Endothelial cell of umbilical vein (primary cell): ENCODE results near the gene PRM3. TPM values are rescaled to one million over a fixed set of nuclear protein-coding genes. Genes with fewer than 3 reads are reported as not detected.

Experiments
- BruUV-seq: library from RNA; stranded (reverse); fragments of 400-500 nt; replicated peaks from 2 replicates; lab custom pipeline; 2021; lab: Mats Ljungman, UMichigan
- CTCF ChIA-PET: fragments of 300-600, 350-600 bp; sonication (Branson Sonifier 250); formaldehyde crosslinking; loops from one replicate; lab custom pipeline; 2021; ENCODE audit warnings: antibody characterized with exemption, inconsistent platforms; lab: Charles Lee
- POLR2A ChIA-PET: fragments of 300-600, 350-600 bp; sonication (Branson Sonifier 250); formaldehyde crosslinking; loops from one replicate; lab custom pipeline; 2021; ENCODE audit warnings: antibody characterized with exemption, inconsistent platforms; lab: Charles Lee
- DNase-seq: peaks from one replicate; pipeline ENCODE4 v3.0.0-alpha.2; 2011; ENCODE audit warnings: low read depth, low spot score
- FAIRE-seq: peaks from 2 replicates; lab custom pipeline; 2011; peaks lifted over from hg19 to GRCh38; lab: Jason Lieb, UNC
- H2AFZ ChIP-seq: 2 replicates; pipeline ENCODE4 v1.6.0; 2012; ENCODE audit warnings: low read depth, low read length, control low read depth, inconsistent platforms
- H3K27ac ChIP-seq: 2 replicates; pipeline ENCODE4 v1.5.1; 2011; ENCODE audit warnings: low read depth, mild to moderate bottlenecking, control low read depth, low read length, moderate library complexity; ENCODE audit not compliant: insufficient read depth
- H3K27me3 ChIP-seq, 2 experiments: 2 replicates each; pipeline versions ENCODE4 v1.6.0 to v1.6.1; 2011; ENCODE audit warnings: low read length in 2 of 2, mixed read lengths in 1 of 2; ENCODE audit not compliant: control insufficient read depth in 2 of 2, insufficient read depth in 2 of 2
- H3K36me3 ChIP-seq, 2 experiments: 2 replicates in 1 of 2; 3 replicates in 1 of 2; pipeline ENCODE4 v1.5.1; 2011; ENCODE audit warnings: low read length in 2 of 2, mild to moderate bottlenecking in 1 of 2, moderate library complexity in 1 of 2; ENCODE audit not compliant: control insufficient read depth in 2 of 2, insufficient read depth in 2 of 2; ENCODE audit errors: extremely low read depth in 1 of 2
- H3K4me1 ChIP-seq: 3 replicates; pipeline ENCODE4 v1.5.1; 2011; ENCODE audit warnings: mild to moderate bottlenecking, low read length; ENCODE audit not compliant: control insufficient read depth, insufficient read depth; ENCODE audit errors: extremely low read depth
- H3K4me2 ChIP-seq: 2 replicates; pipeline ENCODE4 v1.6.1; 2011; ENCODE audit warnings: low read length, control low read depth, mixed read lengths; ENCODE audit not compliant: insufficient read depth
- H3K4me3 ChIP-seq, 3 experiments: fragments of 200-600 bp in 1 of 3; sonication (generic), shearing (Covaris generic) in 1 of 3; replicated peaks in 1 of 3; 2 replicates each; pipeline ENCODE4 v1.5.1; 2011 to 2016; ENCODE audit warnings: control low read depth in 3 of 3, low read length in 3 of 3, mild to moderate bottlenecking in 2 of 3, inconsistent platforms in 1 of 3, low read depth in 1 of 3, moderate library complexity in 1 of 3; ENCODE audit not compliant: insufficient read depth in 1 of 3
- H3K79me2 ChIP-seq: 2 replicates; pipeline ENCODE4 v1.6.0; 2012; ENCODE audit warnings: low read length, inconsistent platforms; ENCODE audit not compliant: control insufficient read depth, insufficient read depth
- H3K9ac ChIP-seq: replicated peaks from 2 replicates; pipeline ENCODE3; 2011; ENCODE audit warnings: low read length, control low read depth; ENCODE audit not compliant: insufficient read depth; ENCODE audit errors: extremely low read depth
- H3K9me1 ChIP-seq: replicated peaks from 3 replicates; pipeline ENCODE4 v1.6.0; 2011; ENCODE audit warnings: mild to moderate bottlenecking, low read length; ENCODE audit not compliant: control insufficient read depth, insufficient read depth; ENCODE audit errors: extremely low read depth
- H3K9me3 ChIP-seq: replicated peaks from 2 replicates; pipeline ENCODE4 v1.5.1; 2012; ENCODE audit warnings: low read length, inconsistent platforms; ENCODE audit not compliant: control insufficient read depth, insufficient read depth
- H4K20me1 ChIP-seq: replicated peaks from 2 replicates; pipeline ENCODE3; 2011; ENCODE audit warnings: mild to moderate bottlenecking, low read length; ENCODE audit not compliant: control insufficient read depth, insufficient read depth; ENCODE audit errors: extremely low read depth
- FOS ChIP-seq: IDR thresholded peaks from 2 replicates; pipeline ENCODE4 v1.6.1; 2011; ENCODE audit warnings: mild to moderate bottlenecking, low read length, moderate library complexity, borderline replicate concordance; ENCODE audit not compliant: insufficient read depth
- JUN ChIP-seq: IDR thresholded peaks from 2 replicates; pipeline ENCODE4 v1.6.1; 2011; ENCODE audit warnings: borderline replicate concordance, low read depth; ENCODE audit not compliant: insufficient read length, insufficient read depth
- MYC ChIP-seq: IDR thresholded peaks from one replicate; pipeline ENCODE4 v1.6.1; 2011; ENCODE audit warnings: mild to moderate bottlenecking, low read depth, low read length
- POLR2A ChIP-seq: IDR thresholded peaks from 2 replicates; pipeline ENCODE4 v1.6.1; 2012; ENCODE audit warnings: low read depth, mild to moderate bottlenecking, control low read depth, low read length
- POLR2AphosphoS5 ChIP-seq: IDR thresholded peaks from 2 replicates; pipeline ENCODE4 v1.6.1; 2012; ENCODE audit warnings: low read depth, mild to moderate bottlenecking, control low read depth, low read length, moderate library complexity; ENCODE audit not compliant: insufficient read depth
- dilution Hi-C: fragments of 300-500 bp; cut with MboI; formaldehyde crosslinking; loops from one replicate; pipeline ENCODE4 v1.15.0; 2019; ENCODE audit warnings: low sequenced_read_pairs; ENCODE audit not compliant: extremely low pct_ligation_motif_present
- intact Hi-C: fragments of 100-400 bp; cut with micrococcal nuclease; formaldehyde crosslinking; loops from one replicate; pipeline ENCODE4 v1.10.0; 2022
- polyA plus RNA-seq, 4 experiments: library from polyadenylated mRNA; depleted of rRNA in 3 of 4; stranded (reverse) in 3 of 4; unstranded in 1 of 4; fragments of >200 nt; gene quantifications; 2 replicates each; pipeline versions ENCODE4 v1.2.1 to v1.2.3, GENCODE V29; 2011 to 2012; ENCODE audit warnings: missing spikeins in 1 of 4
- total RNA-seq: library from RNA; stranded (reverse); gene quantifications from 2 replicates; pipeline ENCODE4 v1.2.3, GENCODE V29; 2021
- TF ChIP-seq, protein P1 (sequence below), 2 donors: IDR thresholded peaks; 1 replicate in 1 of 2; 2 replicates in 1 of 2; pipeline ENCODE4 v1.5.1; 2011; ENCODE audit warnings: low read length in 2 of 2, mild to moderate bottlenecking in 2 of 2, moderate library complexity in 2 of 2, control low read depth in 1 of 2, inconsistent platforms in 1 of 2, low read depth in 1 of 2; ENCODE audit not compliant: insufficient read depth in 1 of 2; ENCODE audit errors: extremely low read depth in 1 of 2
- TF ChIP-seq, protein P2 (sequence below): IDR thresholded peaks from 2 replicates; pipeline ENCODE4 v1.6.1; 2011; ENCODE audit not compliant: insufficient read depth, insufficient read length

PRM3 gene
- total and polyA plus RNA-seq, 2 donors (not counting 3 experiments of a cell fraction or from before 2014, with no cell fraction given): not detected

DNA sequence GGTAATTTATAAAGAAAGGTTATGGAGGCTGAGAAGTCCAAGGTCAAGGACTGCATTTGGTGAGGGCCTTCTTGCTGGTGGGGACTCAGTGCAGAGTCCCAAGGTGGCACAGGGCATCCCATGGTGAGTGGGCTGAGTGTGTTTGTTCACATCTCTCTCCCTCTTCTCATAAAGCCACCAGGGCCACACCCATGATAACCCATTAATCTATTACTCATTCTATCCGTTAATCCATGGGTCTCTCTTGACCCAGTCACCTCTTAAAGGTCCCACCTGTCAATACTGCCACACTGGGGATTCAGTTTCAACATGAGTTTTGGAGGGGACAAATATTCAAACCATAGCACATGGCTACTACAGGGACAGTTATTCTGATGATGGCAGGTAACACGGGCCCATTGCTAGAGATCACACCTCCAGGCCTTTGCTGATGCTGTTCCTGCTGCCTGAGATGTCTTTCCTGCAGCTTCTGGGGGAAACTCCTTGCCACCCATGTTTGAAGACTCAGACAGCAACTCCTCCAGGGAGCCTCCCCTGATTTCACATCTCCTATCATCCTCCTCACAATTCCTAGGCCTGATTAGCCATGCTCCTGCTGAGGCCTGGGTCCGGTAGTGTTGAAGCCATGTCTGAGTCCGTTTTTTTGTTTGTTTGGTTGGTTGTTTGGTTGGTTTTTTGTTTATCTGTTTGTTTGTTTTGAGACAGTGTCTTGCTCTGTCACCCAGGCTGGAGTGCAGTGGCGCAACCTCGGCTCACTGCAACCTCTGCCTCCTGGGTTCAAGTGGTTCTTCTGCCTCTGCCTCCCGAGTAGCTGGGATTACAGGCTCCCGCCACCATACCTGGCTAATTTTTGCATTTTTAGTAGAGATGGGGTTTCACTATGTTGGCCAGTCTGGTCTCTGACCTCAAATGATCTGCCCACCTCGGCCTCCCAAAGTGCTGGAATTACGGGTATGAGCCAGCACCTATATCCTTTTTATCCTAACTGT lies 33.5 kb downstream of the PRM3 start:
- TF ChIP-seq POLR2A: no peak
- no peak for TF ChIP-seq JUN
- TF ChIP-seq, protein P1, sequence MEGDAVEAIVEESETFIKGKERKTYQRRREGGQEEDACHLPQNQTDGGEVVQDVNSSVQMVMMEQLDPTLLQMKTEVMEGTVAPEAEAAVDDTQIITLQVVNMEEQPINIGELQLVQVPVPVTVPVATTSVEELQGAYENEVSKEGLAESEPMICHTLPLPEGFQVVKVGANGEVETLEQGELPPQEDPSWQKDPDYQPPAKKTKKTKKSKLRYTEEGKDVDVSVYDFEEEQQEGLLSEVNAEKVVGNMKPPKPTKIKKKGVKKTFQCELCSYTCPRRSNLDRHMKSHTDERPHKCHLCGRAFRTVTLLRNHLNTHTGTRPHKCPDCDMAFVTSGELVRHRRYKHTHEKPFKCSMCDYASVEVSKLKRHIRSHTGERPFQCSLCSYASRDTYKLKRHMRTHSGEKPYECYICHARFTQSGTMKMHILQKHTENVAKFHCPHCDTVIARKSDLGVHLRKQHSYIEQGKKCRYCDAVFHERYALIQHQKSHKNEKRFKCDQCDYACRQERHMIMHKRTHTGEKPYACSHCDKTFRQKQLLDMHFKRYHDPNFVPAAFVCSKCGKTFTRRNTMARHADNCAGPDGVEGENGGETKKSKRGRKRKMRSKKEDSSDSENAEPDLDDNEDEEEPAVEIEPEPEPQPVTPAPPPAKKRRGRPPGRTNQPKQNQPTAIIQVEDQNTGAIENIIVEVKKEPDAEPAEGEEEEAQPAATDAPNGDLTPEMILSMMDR (IDR thresholded peaks at IDR 0.05; ENCODE audit: extremely low read depth in 1 of 2, insufficient read depth in 1 of 2, low read depth in 1 of 2, low read length in 2 of 2): no peak
- TF ChIP-seq MYC: no peak
- TF ChIP-seq, protein P2, sequence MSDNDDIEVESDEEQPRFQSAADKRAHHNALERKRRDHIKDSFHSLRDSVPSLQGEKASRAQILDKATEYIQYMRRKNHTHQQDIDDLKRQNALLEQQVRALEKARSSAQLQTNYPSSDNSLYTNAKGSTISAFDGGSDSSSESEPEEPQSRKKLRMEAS: no peak
- TF ChIP-seq POLR2AphosphoS5: no peak
- no peak for TF ChIP-seq FOS
- Histone ChIP-seq H3K9ac (no peak overlapping the region), H3K9me3 (no peaks in the 10 kb centered on the region), H3K27me3 (peaks cover 4 to 6% of the 10 kb centered on the region in 2 experiments), H3K4me3 (no peak overlapping the region), H3K79me2 (no peaks in the 10 kb centered on the region), H2AFZ (no peak overlapping the region), H3K4me2 (no peak overlapping the region), H3K36me3 (no peaks in the 10 kb centered on the region), H4K20me1 (no peaks in the 10 kb centered on the region), H3K4me1 (no peaks in the 10 kb centered on the region), H3K27ac (no peak overlapping the region), H3K9me1 (no peaks in the 10 kb centered on the region)
- DNase-seq (no peak), FAIRE-seq (no peak)
- dilution Hi-C loops (no loop called here), intact Hi-C loops (no loop called here)
- BruUV-seq: no TSS peak
- ChIA-PET CTCF (no interaction called here), POLR2A (no interaction called here)
